Epithelial cell of proximal tubule (primary cell): ENCODE results near the gene CEACAM3. TPM values are rescaled to one million over a fixed set of nuclear protein-coding genes. Genes with fewer than 3 reads are reported as not detected.
A peak's percentile ranks its signal among the peaks of the same experiment; 100 is the strongest.

ENCODE experiments used
- DNase-seq: peaks from one replicate; pipeline ENCODE4 v3.0.0-alpha.2; 2011; ENCODE audit warnings: low read depth
- H3K4me3 ChIP-seq: 2 replicates; pipeline ENCODE4 v1.5.1; 2011; ENCODE audit warnings: low read depth, mild to moderate bottlenecking, low read length
- CTCF ChIP-seq: conservative IDR thresholded peaks from 2 replicates; pipeline ENCODE4 v1.5.1; 2012; ENCODE audit warnings: low read depth, mild to moderate bottlenecking, low read length
- total RNA-seq: library from RNA; depleted of rRNA; stranded (reverse); fragments of >200 nt; gene quantifications from 2 replicates; pipeline ENCODE4 v1.2.3, GENCODE V29; 2015

CEACAM3 gene
- total RNA-seq, 1 donor from 2014 or later: not detected

DNA sequence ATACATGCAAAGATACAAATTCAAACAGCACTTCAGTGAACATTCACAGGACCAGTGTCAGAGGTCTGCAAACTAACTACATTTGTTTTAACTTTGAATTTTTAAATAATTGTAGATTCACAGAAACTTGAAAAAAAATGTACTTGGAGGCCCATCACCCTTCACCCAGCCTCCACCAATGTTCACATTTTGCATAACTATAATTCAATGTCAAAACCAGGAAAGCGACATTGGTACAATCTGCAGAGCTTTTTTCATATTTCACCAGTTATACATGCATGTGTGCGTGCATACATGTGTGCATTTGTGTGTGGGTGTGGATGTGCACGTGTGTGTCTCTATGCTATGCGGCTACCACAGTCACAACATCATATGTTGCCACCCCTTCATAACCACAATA lies 18.9 kb downstream of the CEACAM3 start:
- no peak overlapping the region for H3K4me3 ChIP-seq
- no peak for DNase-seq
- no peak for TF ChIP-seq CTCF

DNA sequence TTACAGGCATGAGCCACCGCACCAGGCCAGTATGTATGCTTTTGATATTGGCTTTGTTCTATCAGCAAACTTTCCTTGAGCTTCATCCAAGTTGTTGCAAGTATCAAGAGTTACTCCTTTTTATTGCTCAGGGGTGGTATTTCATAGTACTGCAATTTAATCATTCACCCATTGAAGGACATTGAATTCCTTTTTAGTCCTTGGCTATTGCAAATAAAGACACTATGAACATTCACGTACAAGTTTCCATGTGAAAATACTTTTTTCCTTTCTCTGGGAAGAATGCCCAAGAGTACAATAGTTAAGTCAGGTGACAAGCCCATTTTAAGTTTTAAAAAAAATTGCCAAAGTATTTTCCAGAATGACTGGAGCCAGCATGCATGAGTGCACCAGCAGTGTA lies 20.4 kb downstream of the CEACAM3 start:
- H3K4me3 ChIP-seq: no peak overlapping the region
- no peak for DNase-seq
- no peak for TF ChIP-seq CTCF

DNA sequence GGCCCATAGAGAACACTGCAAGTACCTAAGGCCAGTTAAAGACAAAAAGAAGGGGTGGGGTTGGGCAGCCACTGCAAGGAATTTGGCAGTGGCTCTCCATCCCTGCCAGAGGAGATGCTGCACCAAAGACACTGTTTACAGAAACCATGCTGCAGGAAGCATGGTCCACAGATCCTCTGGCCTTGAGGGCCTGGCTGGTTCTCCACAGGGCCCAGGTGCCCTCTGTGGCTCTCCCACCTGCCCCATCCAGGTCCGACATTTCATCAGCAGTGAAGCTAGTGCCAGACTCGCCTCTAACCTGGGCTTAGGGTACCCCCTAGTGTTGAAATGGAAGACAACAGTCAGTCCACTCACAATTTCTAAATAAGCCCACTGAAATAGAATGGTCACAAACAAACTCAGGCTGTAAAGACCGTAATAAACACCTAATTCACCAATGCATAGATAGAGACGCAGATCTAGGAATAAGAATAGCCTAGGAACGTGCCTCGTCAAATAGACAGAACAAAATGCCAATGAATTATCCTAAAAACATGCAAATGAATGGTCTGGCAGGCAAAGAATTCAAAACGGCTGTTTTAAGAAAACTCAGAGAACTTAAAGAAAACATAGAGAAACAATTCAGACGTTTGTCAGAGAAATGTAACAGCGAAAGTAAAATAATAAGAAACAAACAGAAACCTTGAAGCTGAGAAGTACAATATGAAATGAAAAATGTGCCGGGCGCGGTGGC lies 24.8 kb downstream of the CEACAM3 start:
- peak; percentile 77 for TF ChIP-seq CTCF
- DNase-seq: peak; percentile 6
- no peak overlapping the region for H3K4me3 ChIP-seq

DNA sequence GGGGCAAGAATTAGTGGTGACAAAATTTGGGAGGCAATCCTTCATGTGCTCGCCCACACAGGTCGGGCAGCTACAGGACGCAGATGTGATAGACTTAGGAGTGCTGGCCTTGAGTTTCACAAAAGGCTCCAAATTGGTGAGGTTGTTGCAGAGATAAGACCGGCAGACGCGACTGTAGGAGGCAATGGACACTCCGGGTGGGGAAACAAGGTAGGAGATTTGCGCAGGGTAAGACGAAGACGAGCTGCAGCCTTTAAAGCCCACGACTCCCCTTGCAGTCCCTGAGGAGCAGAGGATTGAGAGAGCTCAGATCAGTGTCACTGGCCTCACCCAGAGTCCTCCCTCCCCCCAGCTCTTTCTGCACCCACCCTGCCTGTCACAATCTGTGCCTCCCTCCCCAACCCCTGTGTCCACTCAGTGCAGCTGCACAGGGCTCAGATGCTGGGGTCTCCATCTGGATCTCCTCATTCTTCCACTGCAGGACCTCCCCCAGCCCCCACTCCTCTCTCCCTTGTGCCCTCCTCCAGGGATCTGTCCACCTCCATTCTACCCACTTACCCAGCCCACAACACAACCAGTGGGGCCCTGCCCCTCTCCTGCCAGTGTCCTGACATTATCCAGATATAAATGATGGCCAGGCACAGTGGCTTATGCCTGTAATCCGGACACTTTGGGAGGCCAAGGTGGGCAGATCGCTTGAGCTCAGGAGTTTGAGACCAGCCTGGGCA lies 41.8 kb downstream of the CEACAM3 start:
- no peak for TF ChIP-seq CTCF
- DNase-seq: no peak
- no peak overlapping the region for H3K4me3 ChIP-seq

DNA sequence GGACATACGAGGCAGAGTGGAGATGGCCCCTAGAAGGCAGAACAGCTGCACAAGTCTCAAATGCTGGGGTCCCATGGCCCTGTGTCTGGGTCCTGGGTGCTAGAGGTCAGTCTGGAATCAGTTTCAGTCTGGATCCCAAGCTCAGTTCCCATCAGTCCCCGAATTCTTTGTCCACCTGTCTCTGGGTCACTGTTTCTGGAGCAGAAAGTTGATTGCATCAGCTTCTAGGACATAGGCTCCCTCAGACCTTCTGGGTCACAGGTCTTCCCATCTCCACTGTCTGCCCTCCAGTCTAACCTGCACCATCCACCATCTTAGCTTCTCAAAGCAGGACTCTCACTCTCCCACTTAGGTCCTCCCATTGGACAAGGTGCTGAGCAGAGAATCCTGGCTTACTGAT lies 42.8 kb downstream of the CEACAM3 start:
- TF ChIP-seq CTCF: no peak
- no peak for DNase-seq
- no peak overlapping the region for H3K4me3 ChIP-seq

DNA sequence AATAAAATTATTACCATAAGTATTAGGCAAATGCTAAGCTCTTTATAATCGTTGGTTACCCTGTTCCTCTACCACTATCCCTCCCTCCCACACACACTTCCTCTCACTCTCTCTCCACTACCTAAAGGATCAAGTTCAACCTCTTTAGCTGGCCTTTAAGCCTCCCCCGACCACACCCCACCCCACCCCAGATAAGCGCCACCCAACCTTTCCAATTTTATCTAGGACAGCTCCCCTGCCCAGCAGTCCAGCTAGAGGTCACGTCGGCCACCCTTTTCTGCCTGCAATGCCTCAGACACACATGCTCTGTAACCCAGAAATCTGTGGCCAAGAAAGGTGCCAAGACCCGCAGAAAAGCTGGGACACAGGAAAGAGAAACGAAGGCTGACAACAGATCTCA lies 47.0 kb downstream of the CEACAM3 start:
- DNase-seq: no peak
- no peak for TF ChIP-seq CTCF

More for the DNA sequence above, 47.0 kb downstream of the CEACAM3 start:
- no peak overlapping the region for H3K4me3 ChIP-seq
